Brain microvascular endothelial cell (primary cell): ENCODE data around the gene FXR1.

Experiments
- DNase-seq: peaks from one replicate; pipeline ENCODE4 v3.0.0-alpha.2; 2020
- H3K27ac ChIP-seq: fragments of 250-450 bp; sonication (Bioruptor Pico); 2 replicates; pipeline ENCODE4 v1.5.1; 2020; ENCODE audit warnings: mild to moderate bottlenecking, moderate library complexity
- H3K27me3 ChIP-seq: fragments of 250-450 bp; sonication (Bioruptor Pico); replicated peaks from 2 replicates; pipeline ENCODE4 v1.5.1; 2020; ENCODE audit warnings: mild to moderate bottlenecking
- H3K36me3 ChIP-seq: fragments of 250-450 bp; sonication (Bioruptor Pico); replicated peaks from 2 replicates; pipeline ENCODE4 v1.5.1; 2020; ENCODE audit warnings: mild to moderate bottlenecking
- H3K4me3 ChIP-seq: 2 replicates; pipeline ENCODE4 v1.5.1; 2011; ENCODE audit warnings: low read depth, mild to moderate bottlenecking, control low read depth, low read length, moderate library complexity
- CTCF ChIP-seq: IDR thresholded peaks from 2 replicates; pipeline ENCODE4 v1.5.1; 2011; ENCODE audit warnings: low read depth, mild to moderate bottlenecking, moderate library complexity, low read length, control low read depth, inconsistent platforms; ENCODE audit errors: missing control alignments
- in situ Hi-C: cut with HindIII; loops from 2 replicates; pipeline ENCODE4 v1.10.0; 2017; ENCODE audit warnings: low sequenced_read_pairs, low pct_ligation_motif_present

The FXR1 gene

GRCh38 chr3:181006541-181006940 lies 94.1 kb downstream of the FXR1 start:
- no peak for DNase-seq
- TF ChIP-seq CTCF = no peak
- no peak overlapping the region for H3K4me3 ChIP-seq
- in situ Hi-C loops = no loop called here
- no peaks in the 10 kb centered on the region for H3K36me3 ChIP-seq
- H3K27me3 ChIP-seq = no peaks in the 10 kb centered on the region
- no peak overlapping the region for H3K27ac ChIP-seq

- no peak for TF ChIP-seq CTCF
- DNase-seq = no peak
- H3K36me3 ChIP-seq = no peaks in the 10 kb centered on the region
- H3K27ac ChIP-seq = no peak overlapping the region
- in situ Hi-C loops = no loop called here
- H3K27me3 ChIP-seq = no peaks in the 10 kb centered on the region
- H3K4me3 ChIP-seq = no peak overlapping the region
Observed at GRCh38 chr3:181007262-181007661, 94.8 kb downstream of the FXR1 start.

- no peaks in the 10 kb centered on the region for H3K27me3 ChIP-seq
- in situ Hi-C loops = no loop called here
- TF ChIP-seq CTCF = no peak
- H3K36me3 ChIP-seq = no peaks in the 10 kb centered on the region
- H3K4me3 ChIP-seq = no peak overlapping the region
- no peak for DNase-seq
- no peak overlapping the region for H3K27ac ChIP-seq
Observed at GRCh38 chr3:181008796-181009195, 96.3 kb downstream of the FXR1 start.

GRCh38 chr3:181009225-181009624 lies 96.8 kb downstream of the FXR1 start:
- DNase-seq = no peak
- Histone ChIP-seq H3K4me3 (no peak overlapping the region), H3K27ac (no peak overlapping the region), H3K27me3 (no peaks in the 10 kb centered on the region), H3K36me3 (no peaks in the 10 kb centered on the region)
- in situ Hi-C loops = no loop called here
- no peak for TF ChIP-seq CTCF

- no peak for DNase-seq
- H3K4me3 ChIP-seq = no peak overlapping the region
- H3K36me3 ChIP-seq = no peaks in the 10 kb centered on the region
- in situ Hi-C loops = no loop called here
- H3K27me3 ChIP-seq = no peaks in the 10 kb centered on the region
- no peak overlapping the region for H3K27ac ChIP-seq
- no peak for TF ChIP-seq CTCF
Observed at GRCh38 chr3:181017690-181018089, 105.2 kb downstream of the FXR1 start.

- no peak for DNase-seq
- TF ChIP-seq CTCF = no peak
- H3K27ac ChIP-seq = no peak overlapping the region
Observed at GRCh38 chr3:181025204-181025603, 112.7 kb downstream of the FXR1 start.

More at GRCh38 chr3:181025204-181025603, 112.7 kb downstream of the FXR1 start:
- Histone ChIP-seq H3K27me3 (no peaks in the 10 kb centered on the region), H3K4me3 (no peak overlapping the region), H3K36me3 (no peaks in the 10 kb centered on the region)
- in situ Hi-C loops = no loop called here
